Colonic mucosa (tissue), 4 donors: ENCODE measurements around the gene IRF1. TPM values are rescaled to one million over a fixed set of nuclear protein-coding genes. Genes with fewer than 3 reads are reported as not detected.
A peak's percentile ranks its signal among the peaks of the same experiment; 100 is the strongest.

ENCODE experiments used
- DNase-seq: peaks from one replicate; pipeline ENCODE4 v3.0.0-alpha.2; 2020
- H3K27ac ChIP-seq: fragments of 200-600 bp; one replicate; pipeline ENCODE4 v1.8.0; 2021
- H3K27me3 ChIP-seq: fragments of 200-600 bp; one replicate; pipeline ENCODE4 v1.8.0; 2021
- H3K36me3 ChIP-seq: fragments of 200-600 bp; one replicate; pipeline ENCODE4 v1.8.0; 2021
- H3K4me1 ChIP-seq: fragments of 200-600 bp; one replicate; pipeline ENCODE4 v1.8.0; 2021; ENCODE audit warnings: mild to moderate bottlenecking
- H3K4me3 ChIP-seq: fragments of 200-600 bp; one replicate; pipeline ENCODE4 v1.8.0; 2021
- H3K9ac ChIP-seq, 2 donors: one replicate each; pipeline ENCODE4 v1.7.0; 2013; ENCODE audit warnings: control low read depth in 2 of 2, low read depth in 2 of 2, low read length in 2 of 2
- H3K9me3 ChIP-seq: fragments of 200-600 bp; one replicate; pipeline ENCODE4 v1.8.0; 2021
- CTCF ChIP-seq: fragments of 200-600 bp; IDR thresholded peaks from one replicate; pipeline ENCODE4 v1.8.0; 2022; ENCODE audit warnings: antibody characterized with exemption, mild to moderate bottlenecking
- intact Hi-C: fragments of 100-400 bp; cut with DNase I; formaldehyde crosslinking; loops from one replicate; pipeline ENCODE4 v1.14.1; 2022
- total RNA-seq, 2 donors: library from RNA; stranded (reverse); fragmentation: NEBNext Ultra II Directional in 1 of 2; extraction: Animal tissue kit (Norgen Biotek cat#: 25700) in 1 of 2; gene quantifications; one replicate each; pipeline ENCODE4 v1.2.1, GENCODE V29; 2021
- donor health status: healthy.
- donor health status: DM: no; HTN: no; CAD: no.
- donor health status: DM: no; HTN: no; CAD: no.

Gene IRF1
- total RNA-seq, 2 donors from 2014 or later: 59.7 to 87.8 TPM

DNA sequence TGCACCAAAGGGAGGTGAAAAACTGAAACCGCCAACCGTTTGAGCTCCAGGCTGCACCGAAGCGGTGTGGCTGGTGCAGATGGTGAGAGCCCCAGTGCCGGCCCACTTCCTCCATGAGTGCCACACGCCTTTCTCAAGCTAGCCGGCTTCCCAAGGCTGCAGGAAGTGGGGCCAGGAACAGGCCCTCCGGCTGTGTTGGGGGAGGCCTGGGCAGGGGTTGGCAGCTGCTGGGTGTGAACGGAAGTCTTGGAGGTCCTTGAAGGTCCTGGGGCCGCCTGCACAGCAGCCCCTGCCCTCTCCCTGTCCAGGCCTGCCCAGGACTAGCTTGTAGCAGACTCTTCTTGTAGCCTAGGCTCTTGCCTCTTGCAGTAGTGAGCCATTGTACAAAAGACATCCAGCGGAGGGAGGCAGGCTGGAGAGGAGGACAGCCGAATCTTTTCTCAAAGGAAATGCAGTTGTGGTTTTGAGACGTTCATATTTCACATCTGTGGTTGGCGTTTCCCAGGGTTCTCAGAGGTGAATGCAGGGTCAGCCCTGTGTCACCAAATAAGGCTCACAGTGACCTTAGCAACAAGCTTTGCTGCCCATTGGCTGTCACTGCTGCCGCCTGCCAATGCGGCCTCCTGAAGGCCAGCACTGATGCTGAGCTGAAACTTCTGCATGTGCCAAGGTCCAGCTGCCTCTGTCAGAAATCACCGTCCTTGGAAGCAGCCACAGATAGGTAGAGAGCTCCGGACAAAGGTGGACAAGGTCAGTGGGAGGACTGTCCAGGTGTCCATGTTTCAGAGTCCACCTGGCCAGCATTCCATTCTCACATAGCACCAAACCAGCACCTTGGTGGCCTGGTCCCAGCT lies 23.9 kb downstream of the IRF1 start:
- Histone ChIP-seq H3K27ac (peak overlapping the region; percentile 64), H3K4me1 (peaks cover 25% of the 10 kb centered on the region), H3K9ac (peak overlapping the region in 1 of 2 donors; percentile 47), H3K36me3 (no peaks in the 10 kb centered on the region), H3K4me3 (no peak overlapping the region), H3K9me3 (no peaks in the 10 kb centered on the region), H3K27me3 (no peaks in the 10 kb centered on the region)
- intact Hi-C loops: no loop called here
- no peak for TF ChIP-seq CTCF
- no peak for DNase-seq

DNA sequence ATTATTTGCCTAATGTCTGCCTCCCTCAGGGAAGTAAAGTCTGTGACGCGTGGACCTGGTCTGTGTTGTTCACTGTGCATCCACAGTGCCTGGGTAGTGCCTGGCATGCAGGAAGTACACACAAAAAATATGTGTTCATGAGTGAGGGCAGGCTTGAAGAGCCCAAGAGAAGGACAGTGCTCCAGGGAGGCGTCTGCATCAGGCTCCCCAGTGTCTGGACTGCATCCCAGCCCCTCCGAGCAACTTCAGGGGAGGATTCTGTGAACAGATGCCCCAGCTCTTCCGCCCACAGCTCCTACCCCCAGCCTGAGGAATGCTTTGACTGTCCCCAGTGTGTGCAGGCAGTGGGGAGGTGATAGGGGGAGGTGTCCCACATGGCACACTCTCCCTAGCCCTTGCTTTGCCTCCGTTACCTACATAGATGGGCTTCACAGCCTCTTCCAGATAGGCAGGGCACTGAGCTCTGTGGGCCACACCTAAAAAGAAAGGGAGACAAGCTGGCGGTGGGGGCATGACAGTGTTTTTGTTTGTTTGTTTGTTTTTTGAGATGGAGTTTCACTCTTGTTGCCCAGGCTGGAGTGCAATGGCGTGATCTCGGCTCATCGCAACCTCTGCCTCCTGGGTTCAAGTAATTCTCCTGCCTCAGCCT lies 25.4 kb downstream of the IRF1 start:
- H3K4me3 ChIP-seq: no peak overlapping the region
- intact Hi-C loops: no loop called here
- H3K36me3 ChIP-seq: no peaks in the 10 kb centered on the region
- DNase-seq: no peak
- no peak for TF ChIP-seq CTCF
- H3K9ac ChIP-seq: peak overlapping the region; percentile 26 to 72
- peak overlapping the region; percentile 64 for H3K27ac ChIP-seq
- peaks cover 31% of the 10 kb centered on the region for H3K4me1 ChIP-seq
- H3K9me3 ChIP-seq: no peaks in the 10 kb centered on the region
- no peaks in the 10 kb centered on the region for H3K27me3 ChIP-seq

- no peak overlapping the region for H3K4me3 ChIP-seq
- DNase-seq: no peak
Observed at GRCh38 chr5:132464156-132464939, 26.2 kb downstream of the IRF1 start.

GRCh38 chr5:132463811-132464155 lies 26.8 kb downstream of the IRF1 start:
- Histone ChIP-seq H3K4me1 (peaks cover 42% of the 10 kb centered on the region), H3K27ac (peak overlapping the region; percentile 64), H3K27me3 (no peaks in the 10 kb centered on the region), H3K4me3 (no peak overlapping the region), H3K36me3 (no peaks in the 10 kb centered on the region), H3K9ac (peak overlapping the region; percentile 72 to 73), H3K9me3 (no peaks in the 10 kb centered on the region)
- DNase-seq: no peak
- intact Hi-C loops: no loop called here
- no peak for TF ChIP-seq CTCF

More at GRCh38 chr5:132464156-132464939, 26.2 kb downstream of the IRF1 start:
- Histone ChIP-seq H3K27ac (peak overlapping the region; percentile 64), H3K9ac (peak overlapping the region; percentile 72 to 73), H3K9me3 (no peaks in the 10 kb centered on the region), H3K36me3 (no peaks in the 10 kb centered on the region), H3K27me3 (no peaks in the 10 kb centered on the region), H3K4me1 (peaks cover 37% of the 10 kb centered on the region)
- no peak for TF ChIP-seq CTCF
- intact Hi-C loops: no loop called here
